ENCODE measurements around the gene GUCA1A.

The GUCA1A gene

DNA sequence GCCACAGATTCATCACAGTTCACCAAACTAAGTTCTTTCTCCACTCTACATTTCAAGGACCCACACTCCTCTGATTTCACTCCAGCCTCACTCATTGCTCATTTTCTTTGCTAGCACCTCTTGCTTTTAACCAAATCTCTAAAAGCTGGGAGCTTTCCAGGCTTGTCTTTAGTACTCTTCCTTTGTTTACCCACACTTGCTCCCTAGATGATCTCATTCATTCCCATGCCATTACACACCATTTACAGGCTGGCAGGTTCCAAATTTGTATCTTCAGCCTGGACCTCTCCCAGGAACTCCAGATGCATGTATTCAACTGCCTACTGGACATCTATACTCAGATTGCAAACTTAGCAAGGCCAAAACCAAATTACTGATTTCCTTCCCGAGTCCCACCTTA is 26.9 kb downstream of the GUCA1A start:
- TF ChIP-seq FOXP2 (optimal IDR thresholded peaks at IDR 0.05; ENCODE audit: borderline replicate concordance, extremely low read depth, extremely low read length, insufficient read depth) (no peak), SIN3A (IDR thresholded peaks at IDR 0.05; ENCODE audit: borderline replicate concordance, insufficient read depth, low read length) (no peak), POLR2AphosphoS5 (IDR thresholded peaks at IDR 0.05; ENCODE audit: low read depth, low read length) (no peak), TAF1 (IDR thresholded peaks at IDR 0.05; ENCODE audit: borderline replicate concordance, insufficient read depth, low read length) (no peak)

DNA sequence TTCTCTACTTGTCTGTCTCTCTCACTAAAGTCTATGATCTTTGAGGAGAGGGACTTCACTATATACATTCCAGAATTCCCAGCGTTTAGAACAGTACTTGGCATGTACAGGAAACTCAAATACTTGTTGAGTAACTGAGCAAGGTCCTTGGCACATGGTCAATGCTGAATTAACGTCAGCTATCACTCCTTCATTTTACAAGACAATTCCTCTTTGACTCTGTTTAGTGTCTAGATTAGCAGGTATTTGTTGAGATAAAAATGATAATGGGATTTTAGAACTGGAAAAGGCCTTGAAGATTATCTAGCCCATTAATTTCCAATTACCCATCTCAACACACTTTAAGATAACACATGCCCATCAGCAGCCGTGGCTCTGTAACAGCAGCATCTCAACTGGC is 28.2 kb downstream of the GUCA1A start:
- TF ChIP-seq SIN3A (IDR thresholded peaks at IDR 0.05; ENCODE audit: borderline replicate concordance, insufficient read depth, low read length) (no peak), POLR2AphosphoS5 (IDR thresholded peaks at IDR 0.05; ENCODE audit: low read depth, low read length) (no peak), TAF1 (IDR thresholded peaks at IDR 0.05; ENCODE audit: borderline replicate concordance, insufficient read depth, low read length) (no peak), FOXP2 (optimal IDR thresholded peaks at IDR 0.05; ENCODE audit: borderline replicate concordance, extremely low read depth, extremely low read length, insufficient read depth) (no peak)
- TF ChIP-seq, protein P1, sequence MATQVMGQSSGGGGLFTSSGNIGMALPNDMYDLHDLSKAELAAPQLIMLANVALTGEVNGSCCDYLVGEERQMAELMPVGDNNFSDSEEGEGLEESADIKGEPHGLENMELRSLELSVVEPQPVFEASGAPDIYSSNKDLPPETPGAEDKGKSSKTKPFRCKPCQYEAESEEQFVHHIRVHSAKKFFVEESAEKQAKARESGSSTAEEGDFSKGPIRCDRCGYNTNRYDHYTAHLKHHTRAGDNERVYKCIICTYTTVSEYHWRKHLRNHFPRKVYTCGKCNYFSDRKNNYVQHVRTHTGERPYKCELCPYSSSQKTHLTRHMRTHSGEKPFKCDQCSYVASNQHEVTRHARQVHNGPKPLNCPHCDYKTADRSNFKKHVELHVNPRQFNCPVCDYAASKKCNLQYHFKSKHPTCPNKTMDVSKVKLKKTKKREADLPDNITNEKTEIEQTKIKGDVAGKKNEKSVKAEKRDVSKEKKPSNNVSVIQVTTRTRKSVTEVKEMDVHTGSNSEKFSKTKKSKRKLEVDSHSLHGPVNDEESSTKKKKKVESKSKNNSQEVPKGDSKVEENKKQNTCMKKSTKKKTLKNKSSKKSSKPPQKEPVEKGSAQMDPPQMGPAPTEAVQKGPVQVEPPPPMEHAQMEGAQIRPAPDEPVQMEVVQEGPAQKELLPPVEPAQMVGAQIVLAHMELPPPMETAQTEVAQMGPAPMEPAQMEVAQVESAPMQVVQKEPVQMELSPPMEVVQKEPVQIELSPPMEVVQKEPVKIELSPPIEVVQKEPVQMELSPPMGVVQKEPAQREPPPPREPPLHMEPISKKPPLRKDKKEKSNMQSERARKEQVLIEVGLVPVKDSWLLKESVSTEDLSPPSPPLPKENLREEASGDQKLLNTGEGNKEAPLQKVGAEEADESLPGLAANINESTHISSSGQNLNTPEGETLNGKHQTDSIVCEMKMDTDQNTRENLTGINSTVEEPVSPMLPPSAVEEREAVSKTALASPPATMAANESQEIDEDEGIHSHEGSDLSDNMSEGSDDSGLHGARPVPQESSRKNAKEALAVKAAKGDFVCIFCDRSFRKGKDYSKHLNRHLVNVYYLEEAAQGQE (IDR thresholded peaks at IDR 0.05; ENCODE audit: insufficient read depth in 1 of 2, low read depth in 2 of 2, low read length in 2 of 2): no peak

DNA sequence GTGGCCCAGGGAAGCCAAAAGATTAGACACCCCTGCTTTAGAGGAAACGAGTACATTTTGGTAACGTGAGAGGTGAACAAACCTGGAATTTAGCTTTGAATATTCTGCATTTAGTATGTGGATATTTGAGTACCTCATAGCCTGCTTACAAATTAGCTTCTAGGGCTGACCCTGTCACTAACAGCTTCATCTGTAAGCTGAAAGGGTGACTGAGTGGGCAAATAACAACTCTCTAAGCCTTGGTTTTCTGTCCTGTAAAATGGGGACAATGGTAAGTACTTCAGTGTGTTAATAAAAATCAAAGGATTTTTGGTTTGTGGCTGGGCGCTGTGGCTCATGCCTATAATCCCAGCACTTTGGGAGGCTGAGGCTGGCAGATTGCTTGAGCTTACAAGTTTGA is 30.0 kb downstream of the GUCA1A start:
- TF ChIP-seq POLR2AphosphoS5 (IDR thresholded peaks at IDR 0.05; ENCODE audit: low read depth, low read length): no peak

DNA sequence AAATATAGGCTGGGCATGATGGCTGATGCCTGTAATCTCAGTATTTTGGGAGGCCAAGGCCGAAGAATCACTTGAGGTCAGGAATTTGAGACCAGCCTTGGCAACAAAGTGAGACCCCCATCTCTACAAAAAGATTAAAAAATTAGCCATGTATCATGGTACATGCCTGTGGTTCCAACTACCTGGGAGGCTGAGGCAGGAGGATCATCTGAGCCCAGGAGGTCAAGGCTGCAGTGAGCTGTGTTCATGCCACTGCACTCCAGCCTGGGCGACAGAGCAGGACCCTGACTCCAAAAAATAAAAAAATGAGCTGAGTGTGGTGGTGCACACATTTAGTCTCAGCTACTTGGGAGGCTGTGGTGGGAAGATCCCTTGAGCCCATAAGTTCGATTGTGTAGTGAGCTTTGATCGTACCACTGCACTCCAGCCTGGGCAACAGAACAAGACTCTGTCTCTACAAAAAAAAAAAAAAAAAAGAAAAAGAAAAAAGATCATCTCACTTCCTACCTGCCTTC is 31.7 kb downstream of the GUCA1A start:
- TF ChIP-seq SIN3A (IDR thresholded peaks at IDR 0.05; ENCODE audit: borderline replicate concordance, insufficient read depth, low read length) (no peak), TAF1 (IDR thresholded peaks at IDR 0.05; ENCODE audit: borderline replicate concordance, insufficient read depth, low read length) (no peak)
- TF ChIP-seq, protein P1 (IDR thresholded peaks at IDR 0.05; ENCODE audit: insufficient read depth in 1 of 2, low read depth in 2 of 2, low read length in 2 of 2): no peak

DNA sequence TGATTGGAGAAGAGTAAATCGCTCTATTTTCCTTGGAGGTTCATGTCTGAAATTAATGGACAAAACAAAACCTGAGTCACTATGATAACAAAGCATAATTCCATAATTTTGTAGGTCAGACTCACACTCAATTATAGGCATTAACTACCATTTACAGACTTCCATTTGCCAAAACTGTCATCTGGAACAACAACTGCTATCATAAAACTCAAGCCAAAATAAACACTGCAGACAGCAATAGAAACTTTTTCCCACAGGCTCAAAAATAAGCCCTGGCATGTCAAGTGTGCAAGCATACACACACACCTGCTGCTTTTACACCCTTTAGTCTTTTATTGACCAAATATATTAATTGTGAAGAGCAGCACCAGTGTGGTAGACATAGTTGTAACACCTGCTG is 37.4 kb downstream of the GUCA1A start:
- TF ChIP-seq TAF1 (IDR thresholded peaks at IDR 0.05; ENCODE audit: borderline replicate concordance, insufficient read depth, low read length) (no peak), FOXP2 (optimal IDR thresholded peaks at IDR 0.05; ENCODE audit: borderline replicate concordance, extremely low read depth, extremely low read length, insufficient read depth) (no peak), POLR2AphosphoS5 (IDR thresholded peaks at IDR 0.05; ENCODE audit: low read depth, low read length) (no peak), SIN3A (IDR thresholded peaks at IDR 0.05; ENCODE audit: borderline replicate concordance, insufficient read depth, low read length) (no peak; the same call in 1 of the 2 replicates)
- TF ChIP-seq, protein P1 (IDR thresholded peaks at IDR 0.05; ENCODE audit: insufficient read depth in 1 of 2, low read depth in 2 of 2, low read length in 2 of 2): no peak; a peak in 1 of 4 replicates

DNA sequence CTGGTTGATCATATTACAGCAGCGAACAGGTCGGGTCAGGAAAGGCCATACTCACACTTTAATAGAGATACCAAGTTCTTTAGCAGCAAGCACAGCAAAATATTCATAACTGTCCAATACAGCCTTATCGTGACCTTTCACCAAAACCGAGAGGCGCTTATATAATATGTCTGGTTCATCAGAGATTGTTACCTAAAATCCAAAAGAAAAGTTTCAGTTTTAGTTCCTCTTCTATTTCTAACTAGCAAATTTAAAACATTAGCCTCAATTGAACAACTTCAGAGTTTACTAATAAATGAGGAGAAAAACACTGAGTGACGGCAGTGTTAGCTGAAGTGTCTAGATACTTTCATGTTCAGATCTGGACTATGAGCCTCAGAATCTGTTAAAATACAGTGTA is 38.6 kb downstream of the GUCA1A start:
- TF ChIP-seq POLR2AphosphoS5 (IDR thresholded peaks at IDR 0.05; ENCODE audit: low read depth, low read length) (no peak), FOXP2 (optimal IDR thresholded peaks at IDR 0.05; ENCODE audit: borderline replicate concordance, extremely low read depth, extremely low read length, insufficient read depth) (no peak)
- TF ChIP-seq, protein P1 (IDR thresholded peaks at IDR 0.05; ENCODE audit: insufficient read depth in 1 of 2, low read depth in 2 of 2, low read length in 2 of 2): no peak

Measured in PFSK-1 (cell line).